Activated CD4-positive, alpha-beta T cell treated with anti-CD3 and anti-CD28 coated beads for 24 hours (primary cell): ENCODE measurements around the gene TRIM77.
"Not testable (repeated sequence)": the region's sequence is repeated elsewhere in the genome, so short reads cannot be mapped to it uniquely, and the experiment has no call there.

ENCODE experiments used
- DNase-seq, 2 donors: peaks; one replicate each; pipeline ENCODE4 v3.0.0-alpha.2; 2020; ENCODE audit warnings: low read depth in 2 of 2

TRIM77 gene

DNA sequence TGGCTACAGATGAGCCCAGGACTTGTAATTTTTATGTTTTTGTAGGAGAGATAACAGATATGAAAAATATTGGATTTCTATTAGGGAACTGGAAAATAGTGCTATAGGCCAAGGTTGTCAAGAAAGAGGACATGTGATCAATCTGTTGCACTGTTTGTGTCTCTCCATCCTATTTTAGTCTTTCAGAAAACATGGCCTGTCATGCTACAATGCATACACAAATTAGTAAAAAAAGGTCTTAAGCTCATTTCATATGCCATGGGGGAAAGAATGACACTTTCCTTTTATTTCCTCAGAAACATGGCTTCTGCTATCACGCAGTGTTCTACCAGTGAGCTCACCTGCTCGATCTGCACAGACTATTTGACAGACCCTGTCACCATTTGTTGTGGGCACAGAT is at the start of gene TRIM77:
TRIM77 (plus strand) TSS at position 301 of the 400 bp plus-strand sequence; CDS start at position 301, 0 bp downstream.
- not testable (repeated sequence) for DNase-seq

GRCh38 chr11:89667001-89667400 is 43.1 kb upstream of the TRIM77 start:
- no peak for DNase-seq

DNA sequence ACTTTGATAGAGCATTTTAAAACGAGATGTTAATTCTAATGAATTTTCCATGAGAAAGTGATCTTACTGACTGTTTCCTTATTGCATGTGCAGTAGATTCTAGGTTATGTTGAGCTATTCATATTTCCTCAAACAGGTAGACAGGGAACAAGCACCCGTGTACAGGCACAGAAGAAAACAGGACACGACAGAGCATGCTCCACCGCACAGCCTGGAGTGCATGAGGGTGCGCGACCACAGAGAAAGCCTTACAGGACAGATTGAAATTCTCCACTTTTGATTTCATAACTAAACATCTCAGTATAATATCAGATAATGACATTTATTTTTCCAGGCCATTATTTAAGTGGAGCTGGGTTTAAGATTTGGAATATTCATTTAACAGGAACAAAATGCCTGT is 41.9 kb upstream of the TRIM77 start:
- not testable (repeated sequence) for DNase-seq

GRCh38 chr11:89669586-89669985 is 40.5 kb upstream of the TRIM77 start:
- not testable (repeated sequence) for DNase-seq

DNA sequence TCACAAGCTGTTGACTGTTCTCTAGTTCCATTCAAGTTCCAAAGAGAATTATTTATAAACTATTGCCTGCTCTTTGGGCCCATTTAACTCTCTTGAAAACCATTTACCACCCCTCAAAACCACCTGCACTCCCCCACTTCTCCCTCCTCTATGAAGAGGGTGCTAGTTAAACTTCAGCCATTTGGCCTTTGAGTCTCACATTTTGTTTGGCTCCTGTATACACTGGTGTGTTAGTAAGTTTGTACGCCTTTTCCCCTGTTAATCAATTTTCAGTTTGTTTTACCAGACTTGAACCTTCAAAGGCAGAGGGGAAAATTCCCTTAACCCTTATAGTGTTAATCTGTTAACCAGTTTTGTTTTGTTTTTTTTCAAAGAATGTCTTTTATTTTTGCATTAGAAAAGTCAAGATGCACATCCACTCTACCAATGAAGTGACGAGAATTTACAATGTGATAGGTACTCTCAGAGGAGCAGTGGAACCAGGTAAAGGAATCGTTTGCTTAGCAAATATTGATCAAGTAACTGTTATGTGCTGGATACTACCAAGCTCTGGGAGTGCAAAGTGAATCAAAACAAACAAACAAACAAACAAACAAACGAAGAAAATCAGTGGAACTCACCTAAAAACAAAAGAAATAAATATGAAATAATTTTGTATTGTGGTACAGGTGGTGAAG is 40.0 kb upstream of the TRIM77 start:
- DNase-seq = not testable (repeated sequence)

DNA sequence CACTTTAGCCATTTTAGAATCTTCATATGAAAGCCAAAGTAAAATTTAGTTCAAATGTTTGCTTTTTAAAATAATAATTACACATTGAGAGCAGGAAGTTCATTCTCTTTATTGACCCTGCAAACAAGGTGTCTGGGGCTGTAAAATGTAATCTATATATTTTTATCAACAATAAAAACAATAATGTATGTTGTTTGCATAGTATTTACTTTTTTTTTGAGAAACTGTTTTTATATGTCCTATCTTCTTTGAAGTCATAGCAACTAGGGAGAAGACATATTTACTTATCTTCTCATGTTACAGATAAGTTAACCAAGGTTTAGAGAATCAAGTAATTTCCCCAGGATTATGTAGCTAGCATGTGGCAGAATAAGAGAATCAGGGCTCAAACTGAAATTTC is 37.6 kb upstream of the TRIM77 start:
- not testable (repeated sequence) for DNase-seq

- DNase-seq = not testable (repeated sequence)
These were observed 36.7 kb upstream of the TRIM77 start for GRCh38 chr11:89673380-89673779.

- not testable (repeated sequence) for DNase-seq
These were observed 34.7 kb upstream of the TRIM77 start for GRCh38 chr11:89675383-89675782.

DNA sequence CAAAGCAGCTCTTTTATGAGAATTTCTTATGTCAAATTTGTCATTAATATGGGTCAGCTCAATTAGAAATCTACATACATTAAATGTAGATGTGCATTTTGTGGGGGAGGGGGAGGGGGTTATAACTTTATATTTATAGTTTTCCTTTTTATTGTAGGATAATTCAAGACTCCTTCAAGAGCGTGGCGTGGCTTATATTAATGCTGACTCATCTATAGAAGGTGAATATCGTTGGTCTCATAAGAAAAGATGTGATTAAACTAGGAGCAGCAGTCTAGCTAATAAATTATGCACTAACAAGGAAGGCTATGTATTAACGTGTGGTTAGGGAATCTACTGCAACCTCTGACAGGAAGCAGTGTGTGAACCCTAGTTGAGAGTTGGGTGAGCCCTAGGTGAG is 34.2 kb upstream of the TRIM77 start:
- not testable (repeated sequence) for DNase-seq

DNA sequence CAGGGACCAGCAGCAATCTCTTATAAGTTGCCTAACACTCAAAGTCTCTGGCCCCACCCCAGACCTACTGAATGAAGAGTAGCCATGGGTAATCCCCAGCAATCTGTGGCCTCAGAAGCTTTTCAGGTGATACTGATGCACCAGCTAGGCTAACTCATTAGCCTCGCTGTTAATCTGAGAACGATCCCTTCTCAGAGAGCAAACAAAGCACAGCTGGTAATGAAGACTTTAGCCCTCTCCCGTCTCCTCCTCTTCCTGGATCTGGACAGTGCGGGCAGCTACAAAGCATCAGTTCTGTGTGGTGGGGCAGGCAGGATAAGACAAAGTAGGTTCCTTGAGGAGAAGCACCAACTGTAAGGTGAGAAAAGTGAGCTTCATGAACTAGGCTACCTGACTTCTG is 3.0 kb upstream of the TRIM77 start:
- not testable (repeated sequence) for DNase-seq

DNA sequence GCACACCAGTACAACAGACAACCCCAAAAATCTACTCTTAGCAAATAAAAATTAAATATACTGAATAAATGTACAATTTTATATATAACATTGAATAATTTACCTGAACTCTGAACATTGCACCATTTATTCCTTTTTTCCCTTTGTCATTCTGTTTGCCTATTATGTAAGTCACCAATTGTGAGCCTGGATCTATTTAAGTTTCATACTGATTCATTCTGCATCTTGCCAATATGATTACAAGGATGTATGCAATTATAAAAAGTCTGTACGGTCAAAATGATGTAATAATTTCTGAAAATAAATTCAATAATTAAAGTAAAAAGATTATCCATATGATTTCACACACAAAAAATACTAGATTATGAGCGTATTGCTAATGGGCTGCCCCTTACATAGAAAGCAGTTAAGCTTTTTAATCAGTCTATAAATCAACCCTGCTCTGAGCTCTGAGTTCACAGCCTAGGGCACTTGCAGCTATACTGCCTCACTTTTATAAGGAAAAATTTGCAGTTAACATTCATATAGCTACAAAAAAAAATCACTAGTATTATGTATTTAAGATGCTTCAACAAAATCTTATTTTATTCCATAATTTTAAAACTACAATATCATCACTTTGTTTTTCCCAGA is 14.9 kb downstream of the TRIM77 start:
- DNase-seq = not testable (repeated sequence)

GRCh38 chr11:89730215-89730614 is 20.1 kb downstream of the TRIM77 start:
- not testable (repeated sequence) for DNase-seq

DNA sequence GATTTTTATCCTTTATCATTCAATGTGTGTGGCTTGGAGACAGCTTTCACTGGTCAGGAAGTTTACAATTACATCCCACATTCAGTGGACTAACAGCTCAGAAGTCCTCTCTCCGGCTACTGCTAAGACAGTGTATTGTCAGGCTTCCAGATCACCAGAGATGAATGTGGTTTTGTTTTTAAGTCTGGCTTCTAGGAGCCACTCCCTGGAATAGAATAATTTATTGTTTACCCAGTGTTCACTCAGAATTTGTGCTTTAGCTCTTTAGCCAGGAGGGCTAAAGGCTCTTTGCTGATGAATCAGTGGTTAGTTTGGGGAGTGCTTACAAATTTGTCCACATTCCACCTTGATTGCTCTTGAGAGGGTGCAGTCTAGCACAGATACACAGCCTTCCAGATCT is 26.5 kb downstream of the TRIM77 start:
- no peak for DNase-seq

- no peak for DNase-seq
These were observed 27.0 kb downstream of the TRIM77 start for GRCh38 chr11:89737116-89737515.

DNA sequence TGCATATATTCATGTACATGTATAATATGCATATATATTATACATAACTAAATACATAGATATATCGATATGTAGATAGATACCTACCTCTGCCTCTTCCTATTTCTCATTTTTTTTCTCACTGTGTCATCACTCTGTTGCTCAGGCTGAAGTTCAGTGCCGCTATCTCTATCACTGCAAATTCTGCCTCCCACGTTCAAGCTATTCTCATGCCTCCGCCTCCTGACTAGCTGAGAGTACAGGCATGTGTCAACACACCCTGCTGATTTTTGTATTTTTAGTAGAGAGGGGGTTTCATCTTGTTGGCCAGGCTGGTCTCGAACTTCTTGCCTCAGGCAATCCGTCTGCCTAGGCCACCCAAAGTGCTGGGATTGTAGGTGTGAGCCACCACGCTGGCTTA is 31.3 kb downstream of the TRIM77 start:
- not testable (repeated sequence) for DNase-seq

DNA sequence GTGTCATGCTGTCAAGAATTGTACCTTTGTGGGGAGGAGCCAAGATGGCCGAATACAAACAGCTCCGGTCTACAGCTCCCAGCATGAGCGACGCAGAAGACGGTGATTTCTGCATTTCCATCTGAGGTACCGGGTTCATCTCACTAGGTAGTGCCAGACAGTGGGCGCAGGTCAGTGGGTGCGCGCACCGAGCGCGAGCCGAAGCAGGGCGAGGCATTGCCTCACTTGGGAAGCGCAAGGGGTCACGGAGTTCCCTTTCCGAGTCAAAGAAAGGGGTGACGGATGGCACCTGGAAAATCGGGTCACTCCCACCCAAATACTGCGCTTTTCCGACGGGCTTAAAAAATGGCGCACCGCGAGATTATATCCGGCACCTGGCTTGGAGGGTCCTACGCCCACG is 34.1 kb downstream of the TRIM77 start:
- not testable (repeated sequence) for DNase-seq

- DNase-seq = not testable (repeated sequence)
These were observed 40.7 kb downstream of the TRIM77 start for GRCh38 chr11:89750822-89751221.
